Retinal pigment epithelial cell (primary cell): ENCODE measurements around the gene ATG2B.

Experiments
- DNase-seq: peaks from one replicate; pipeline ENCODE4 v3.0.0-alpha.2; 2010; ENCODE audit warnings: low read depth
- H3K4me3 ChIP-seq: 2 replicates; pipeline ENCODE4 v1.5.1; 2011; ENCODE audit warnings: mild to moderate bottlenecking, low read length, control low read depth, moderate library complexity
- TF ChIP-seq, protein P1 (sequence below): conservative IDR thresholded peaks from 2 replicates; pipeline ENCODE4 v1.5.1; 2011; ENCODE audit warnings: low read depth, low read length, control low read depth, inconsistent platforms

Gene ATG2B, protein sequence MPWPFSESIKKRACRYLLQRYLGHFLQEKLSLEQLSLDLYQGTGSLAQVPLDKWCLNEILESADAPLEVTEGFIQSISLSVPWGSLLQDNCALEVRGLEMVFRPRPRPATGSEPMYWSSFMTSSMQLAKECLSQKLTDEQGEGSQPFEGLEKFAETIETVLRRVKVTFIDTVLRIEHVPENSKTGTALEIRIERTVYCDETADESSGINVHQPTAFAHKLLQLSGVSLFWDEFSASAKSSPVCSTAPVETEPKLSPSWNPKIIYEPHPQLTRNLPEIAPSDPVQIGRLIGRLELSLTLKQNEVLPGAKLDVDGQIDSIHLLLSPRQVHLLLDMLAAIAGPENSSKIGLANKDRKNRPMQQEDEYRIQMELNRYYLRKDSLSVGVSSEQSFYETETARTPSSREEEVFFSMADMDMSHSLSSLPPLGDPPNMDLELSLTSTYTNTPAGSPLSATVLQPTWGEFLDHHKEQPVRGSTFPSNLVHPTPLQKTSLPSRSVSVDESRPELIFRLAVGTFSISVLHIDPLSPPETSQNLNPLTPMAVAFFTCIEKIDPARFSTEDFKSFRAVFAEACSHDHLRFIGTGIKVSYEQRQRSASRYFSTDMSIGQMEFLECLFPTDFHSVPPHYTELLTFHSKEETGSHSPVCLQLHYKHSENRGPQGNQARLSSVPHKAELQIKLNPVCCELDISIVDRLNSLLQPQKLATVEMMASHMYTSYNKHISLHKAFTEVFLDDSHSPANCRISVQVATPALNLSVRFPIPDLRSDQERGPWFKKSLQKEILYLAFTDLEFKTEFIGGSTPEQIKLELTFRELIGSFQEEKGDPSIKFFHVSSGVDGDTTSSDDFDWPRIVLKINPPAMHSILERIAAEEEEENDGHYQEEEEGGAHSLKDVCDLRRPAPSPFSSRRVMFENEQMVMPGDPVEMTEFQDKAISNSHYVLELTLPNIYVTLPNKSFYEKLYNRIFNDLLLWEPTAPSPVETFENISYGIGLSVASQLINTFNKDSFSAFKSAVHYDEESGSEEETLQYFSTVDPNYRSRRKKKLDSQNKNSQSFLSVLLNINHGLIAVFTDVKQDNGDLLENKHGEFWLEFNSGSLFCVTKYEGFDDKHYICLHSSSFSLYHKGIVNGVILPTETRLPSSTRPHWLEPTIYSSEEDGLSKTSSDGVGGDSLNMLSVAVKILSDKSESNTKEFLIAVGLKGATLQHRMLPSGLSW (N-terminal part only)

DNA sequence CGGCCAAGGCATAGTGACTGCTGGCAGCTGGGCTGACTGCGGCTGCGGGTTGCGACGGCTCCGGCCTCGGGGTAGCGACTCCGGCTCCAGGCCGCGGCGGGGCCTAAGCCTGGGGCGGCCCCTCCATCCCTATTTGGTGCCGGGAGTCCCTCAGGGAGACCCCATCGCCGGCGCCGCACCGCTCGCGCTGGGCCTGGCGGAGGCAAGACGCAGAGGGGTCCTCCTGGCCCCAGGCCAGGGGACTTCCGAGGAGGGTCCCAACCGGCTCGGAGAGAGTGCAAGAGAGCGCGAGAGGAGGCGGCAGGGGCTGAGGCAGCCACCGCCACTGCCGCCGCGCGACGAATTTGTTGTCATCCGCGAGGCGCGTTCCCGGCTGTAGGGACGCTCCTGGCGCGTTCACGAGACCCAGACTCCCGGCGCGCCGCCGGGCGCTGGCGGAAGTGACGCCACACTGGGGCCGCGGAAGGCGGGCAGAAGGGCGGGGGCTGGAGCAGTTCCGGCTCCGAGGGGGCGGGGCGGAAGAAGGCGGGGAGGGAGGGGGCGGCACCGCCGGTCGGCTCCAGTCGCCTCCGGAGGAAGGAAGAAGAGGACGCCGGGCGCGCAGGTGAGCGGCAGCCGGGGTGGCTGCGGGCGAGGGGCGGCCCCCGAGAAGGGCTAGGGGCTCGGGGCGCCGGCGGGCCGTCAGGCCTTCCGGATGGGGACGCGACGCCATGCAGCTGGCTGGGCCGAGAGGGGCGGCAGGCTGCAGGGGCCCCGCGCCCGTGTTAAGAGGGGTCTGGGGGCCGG lies at the start of gene ATG2B, which contains the start of gene GSKIP:
ATG2B (minus strand) TSS at position 377 of the 786 bp plus-strand sequence; CDS start at position 12, 365 bp downstream.
GSKIP (plus strand) TSS at position 562 of the 786 bp plus-strand sequence. CDS start 18,722 bp downstream, outside the sequence.
- TF ChIP-seq, protein P1, sequence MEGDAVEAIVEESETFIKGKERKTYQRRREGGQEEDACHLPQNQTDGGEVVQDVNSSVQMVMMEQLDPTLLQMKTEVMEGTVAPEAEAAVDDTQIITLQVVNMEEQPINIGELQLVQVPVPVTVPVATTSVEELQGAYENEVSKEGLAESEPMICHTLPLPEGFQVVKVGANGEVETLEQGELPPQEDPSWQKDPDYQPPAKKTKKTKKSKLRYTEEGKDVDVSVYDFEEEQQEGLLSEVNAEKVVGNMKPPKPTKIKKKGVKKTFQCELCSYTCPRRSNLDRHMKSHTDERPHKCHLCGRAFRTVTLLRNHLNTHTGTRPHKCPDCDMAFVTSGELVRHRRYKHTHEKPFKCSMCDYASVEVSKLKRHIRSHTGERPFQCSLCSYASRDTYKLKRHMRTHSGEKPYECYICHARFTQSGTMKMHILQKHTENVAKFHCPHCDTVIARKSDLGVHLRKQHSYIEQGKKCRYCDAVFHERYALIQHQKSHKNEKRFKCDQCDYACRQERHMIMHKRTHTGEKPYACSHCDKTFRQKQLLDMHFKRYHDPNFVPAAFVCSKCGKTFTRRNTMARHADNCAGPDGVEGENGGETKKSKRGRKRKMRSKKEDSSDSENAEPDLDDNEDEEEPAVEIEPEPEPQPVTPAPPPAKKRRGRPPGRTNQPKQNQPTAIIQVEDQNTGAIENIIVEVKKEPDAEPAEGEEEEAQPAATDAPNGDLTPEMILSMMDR: no peak
- peak within 1 kb of the TSS; percentile 92 for H3K4me3 ChIP-seq

DNA sequence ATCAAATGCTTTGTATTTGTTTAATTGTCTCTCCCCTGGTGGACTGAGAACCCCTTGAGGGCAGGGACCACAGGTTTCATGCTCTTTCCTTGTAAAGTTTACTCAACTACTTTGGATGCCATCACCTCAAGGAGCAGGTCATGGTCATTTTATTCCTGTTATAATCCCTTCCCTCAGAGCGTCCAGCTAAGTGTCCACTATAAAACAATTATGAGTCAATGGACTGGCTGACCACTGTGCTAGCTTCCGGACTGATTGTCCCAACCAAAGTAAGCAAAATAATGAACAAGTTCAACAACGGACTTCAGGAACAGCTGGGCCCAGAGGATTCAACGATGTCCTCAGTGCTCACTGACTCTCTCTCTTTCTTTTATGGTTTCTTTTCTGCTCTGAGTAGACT lies 47.0 kb upstream of the ATG2B start:
- TF ChIP-seq, protein P1: no peak

More for the DNA sequence above, at the start of gene ATG2B, which contains the start of gene GSKIP:
- DNase-seq: peak; percentile 63

DNA sequence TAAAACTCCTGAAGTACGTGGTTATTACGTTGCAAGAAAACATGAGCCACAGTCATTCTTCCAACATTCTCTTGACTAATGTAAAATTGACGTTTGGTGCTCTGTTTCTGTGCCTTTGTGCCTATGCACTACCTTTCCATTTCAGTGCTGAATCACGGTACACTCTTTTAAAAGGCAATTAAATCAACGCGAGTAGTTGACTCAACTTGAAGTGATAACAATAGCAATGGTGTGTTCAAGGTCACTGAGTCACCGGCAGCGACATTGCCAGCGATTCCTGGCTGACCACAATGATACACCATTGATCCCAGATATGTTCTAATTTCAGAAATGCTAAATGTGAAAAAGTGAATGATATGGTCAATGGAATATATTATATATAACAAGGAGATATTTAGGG lies 46.6 kb upstream of the ATG2B start:
- TF ChIP-seq, protein P1: no peak
- DNase-seq: no peak

More for the DNA sequence above, 47.0 kb upstream of the ATG2B start:
- no peak overlapping the region for H3K4me3 ChIP-seq
- DNase-seq: no peak

DNA sequence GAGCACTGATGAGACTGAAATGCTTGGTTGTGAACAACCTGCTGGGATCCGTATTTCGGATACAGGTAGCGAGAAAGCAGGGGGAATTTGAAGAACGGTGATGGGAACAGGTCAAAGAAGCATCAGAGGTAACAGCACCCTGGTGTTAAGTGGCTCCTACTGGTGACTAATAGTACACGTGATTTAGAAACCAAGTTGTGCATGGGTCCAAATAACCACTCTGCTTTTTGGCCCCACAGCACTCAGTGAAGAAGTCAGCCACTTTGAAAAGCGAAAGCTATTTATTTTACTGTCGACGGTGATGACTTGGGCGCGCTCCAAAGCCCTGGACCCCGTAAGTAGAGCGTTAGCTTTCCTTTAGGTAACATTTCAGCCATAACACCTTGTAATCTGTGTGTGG lies 45.5 kb upstream of the ATG2B start:
- no peak for DNase-seq
- TF ChIP-seq, protein P1: no peak
- no peak overlapping the region for H3K4me3 ChIP-seq

More for the DNA sequence above, 46.6 kb upstream of the ATG2B start:
- H3K4me3 ChIP-seq: no peak overlapping the region

DNA sequence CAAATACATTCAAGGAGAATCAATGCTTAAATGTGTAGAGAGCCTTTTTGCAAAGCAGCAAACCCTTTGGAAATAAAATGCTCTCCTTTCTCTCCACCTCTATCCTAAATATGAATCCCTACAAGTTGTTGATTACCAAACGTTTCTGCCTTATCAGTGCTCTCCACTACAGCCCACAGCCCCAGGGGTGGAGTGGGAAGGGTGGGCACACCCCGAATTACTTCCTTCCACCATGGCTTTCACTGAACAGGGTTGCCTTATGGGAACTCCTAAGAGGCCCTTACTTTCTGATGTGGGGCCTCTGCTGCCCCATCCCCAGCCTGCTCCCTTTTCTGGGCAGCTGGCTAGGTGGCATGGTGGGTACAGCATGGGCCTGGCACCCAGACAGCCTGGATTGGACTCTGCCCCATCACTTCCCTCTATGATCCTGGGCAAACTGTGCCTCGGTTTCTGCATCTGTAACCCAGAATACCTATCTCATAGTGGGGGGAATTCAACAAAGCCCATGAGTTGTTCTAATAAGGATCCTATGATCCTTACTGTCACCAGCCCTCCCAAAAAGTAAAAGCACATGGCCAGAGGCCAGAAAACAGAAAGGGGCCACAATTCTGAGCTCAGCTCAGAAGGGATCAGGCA lies 44.9 kb upstream of the ATG2B start:
- H3K4me3 ChIP-seq: no peak overlapping the region
- TF ChIP-seq, protein P1: no peak
- DNase-seq: no peak
